Ascending aorta (tissue), 2 donors: ENCODE data around the gene SLC45A1. TPM values are rescaled to one million over a fixed set of nuclear protein-coding genes. Genes with fewer than 3 reads are reported as not detected.

Experiments used
- DNase-seq, 2 donors: peaks; one replicate each; pipeline ENCODE4 v3.0.0-alpha.2; 2019; ENCODE audit warnings: low spot score in 2 of 2
- H3K27ac ChIP-seq, 2 donors: fragments of 200-600 bp; sonication (generic); one replicate each; pipeline ENCODE4 v1.5.1; 2016 to 2017; ENCODE audit warnings: mild to moderate bottlenecking in 1 of 2
- H3K27me3 ChIP-seq: fragments of 200-600 bp; sonication (generic); one replicate; pipeline ENCODE4 v1.5.1; 2017
- H3K36me3 ChIP-seq, 2 donors: fragments of 200-600 bp; sonication (generic); one replicate each; pipeline ENCODE4 v1.5.1; 2016
- H3K4me1 ChIP-seq, 2 donors: fragments of 200-600 bp; sonication (generic); one replicate each; pipeline ENCODE4 v1.5.1; 2016 to 2017; ENCODE audit warnings: mild to moderate bottlenecking in 1 of 2
- H3K4me3 ChIP-seq, 2 donors: fragments of 200-600 bp; sonication (generic); one replicate each; pipeline ENCODE4 v1.5.1; 2016 to 2017; ENCODE audit warnings: mild to moderate bottlenecking in 1 of 2
- H3K9me3 ChIP-seq, 2 donors: fragments of 200-600 bp; sonication (generic); one replicate each; pipeline ENCODE4 v1.5.1; 2016
- CTCF ChIP-seq, 3 experiments: fragments of 200-600 bp in 2 of 3; fragments of 450-650 bp in 1 of 3; sonication (generic) in 2 of 3; IDR thresholded peaks; one replicate each; pipeline ENCODE4 v1.5.1; 2016 to 2019; ENCODE audit warnings: antibody characterized with exemption in 3 of 3, mild to moderate bottlenecking in 1 of 3, moderate library complexity in 1 of 3
- intact Hi-C: fragments of 100-400 bp; cut with DNase I; formaldehyde crosslinking; loops from one replicate; pipeline ENCODE4 v1.15.1; 2023
- total RNA-seq: library from RNA; depleted of rRNA; stranded (reverse); fragments of >200 nt; gene quantifications from one replicate; pipeline ENCODE4 v1.1.0, GENCODE V29; 2016

The SLC45A1 gene
- total RNA-seq, 1 donor from 2014 or later, result 3.2 TPM

- Histone ChIP-seq H3K27ac (peak overlapping the region; percentile 19 to 23), H3K4me3 (no peak overlapping the region), H3K9me3 (no peaks in the 10 kb centered on the region), H3K27me3 (no peaks in the 10 kb centered on the region), H3K4me1 (peaks cover 10 to 36% of the 10 kb centered on the region in 2 donors), H3K36me3 (peaks cover 69 to 74% of the 10 kb centered on the region in 2 donors)
- no peak for TF ChIP-seq CTCF (IDR thresholded peaks at IDR 0.05)
- peak in 1 of 2 donors; percentile 60 for DNase-seq
- intact Hi-C loops, result no loop called here
These were observed 45.9 kb downstream of the SLC45A1 start for GRCh38 chr1:8363767-8364301.

GRCh38 chr1:8364528-8365442, 46.9 kb downstream of the SLC45A1 start:
- Histone ChIP-seq H3K27me3 (no peaks in the 10 kb centered on the region), H3K4me3 (no peak overlapping the region), H3K9me3 (no peaks in the 10 kb centered on the region), H3K4me1 (peaks cover 10 to 43% of the 10 kb centered on the region in 2 donors), H3K36me3 (peaks cover 60 to 64% of the 10 kb centered on the region in 2 donors), H3K27ac (peak overlapping the region; percentile 19 to 23)
- TF ChIP-seq CTCF (IDR thresholded peaks at IDR 0.05), result no peak
- DNase-seq, result peak in 1 of 2 donors; percentile 64
- intact Hi-C loops, result no loop called here

- H3K27ac ChIP-seq, result no peak overlapping the region
- intact Hi-C loops, result no loop called here
These were observed 47.9 kb downstream of the SLC45A1 start for GRCh38 chr1:8365661-8366362.

GRCh38 chr1:8367571-8368194, 49.8 kb downstream of the SLC45A1 start:
- TF ChIP-seq CTCF (IDR thresholded peaks at IDR 0.05), result no peak
- H3K36me3 ChIP-seq, result peaks cover 31 to 35% of the 10 kb centered on the region in 2 donors
- intact Hi-C loops, result no loop called here
- no peaks in the 10 kb centered on the region for H3K9me3 ChIP-seq
- peaks cover 22 to 72% of the 10 kb centered on the region in 2 donors for H3K4me1 ChIP-seq
- no peak overlapping the region for H3K4me3 ChIP-seq
- no peak for DNase-seq
- no peaks in the 10 kb centered on the region for H3K27me3 ChIP-seq
- H3K27ac ChIP-seq, result no peak overlapping the region

More at GRCh38 chr1:8365661-8366362, 47.9 kb downstream of the SLC45A1 start:
- Histone ChIP-seq H3K27me3 (no peaks in the 10 kb centered on the region), H3K4me1 (peaks cover 10 to 53% of the 10 kb centered on the region in 2 donors), H3K36me3 (peaks cover 49 to 54% of the 10 kb centered on the region in 2 donors), H3K9me3 (no peaks in the 10 kb centered on the region), H3K4me3 (no peak overlapping the region)
- TF ChIP-seq CTCF (IDR thresholded peaks at IDR 0.05), result no peak
- DNase-seq, result no peak

GRCh38 chr1:8368956-8369639, 51.2 kb downstream of the SLC45A1 start:
- H3K27ac ChIP-seq, result peak overlapping the region; percentile 62 to 91
- intact Hi-C loops, result no loop called here
- peaks cover 18 to 23% of the 10 kb centered on the region in 2 donors for H3K36me3 ChIP-seq
- no peak for DNase-seq
- H3K27me3 ChIP-seq, result no peaks in the 10 kb centered on the region
- no peak overlapping the region for H3K4me3 ChIP-seq
- TF ChIP-seq CTCF (IDR thresholded peaks at IDR 0.05), result no peak
- H3K4me1 ChIP-seq, result peaks cover 32 to 72% of the 10 kb centered on the region in 2 donors
- H3K9me3 ChIP-seq, result no peaks in the 10 kb centered on the region
